HG02840 (cell line): ENCODE data around the gene SLC6A18.

Experiments used
- ATAC-seq: cut with Tn5 transposase; IDR thresholded peaks from one replicate; pipeline ENCODE4 v1.9.1; 2021; ENCODE audit warnings: mild to moderate bottlenecking, moderate library complexity, moderate number of reproducible peaks; ENCODE audit not compliant: unreplicated experiment, low FRiP score

The SLC6A18 gene

DNA sequence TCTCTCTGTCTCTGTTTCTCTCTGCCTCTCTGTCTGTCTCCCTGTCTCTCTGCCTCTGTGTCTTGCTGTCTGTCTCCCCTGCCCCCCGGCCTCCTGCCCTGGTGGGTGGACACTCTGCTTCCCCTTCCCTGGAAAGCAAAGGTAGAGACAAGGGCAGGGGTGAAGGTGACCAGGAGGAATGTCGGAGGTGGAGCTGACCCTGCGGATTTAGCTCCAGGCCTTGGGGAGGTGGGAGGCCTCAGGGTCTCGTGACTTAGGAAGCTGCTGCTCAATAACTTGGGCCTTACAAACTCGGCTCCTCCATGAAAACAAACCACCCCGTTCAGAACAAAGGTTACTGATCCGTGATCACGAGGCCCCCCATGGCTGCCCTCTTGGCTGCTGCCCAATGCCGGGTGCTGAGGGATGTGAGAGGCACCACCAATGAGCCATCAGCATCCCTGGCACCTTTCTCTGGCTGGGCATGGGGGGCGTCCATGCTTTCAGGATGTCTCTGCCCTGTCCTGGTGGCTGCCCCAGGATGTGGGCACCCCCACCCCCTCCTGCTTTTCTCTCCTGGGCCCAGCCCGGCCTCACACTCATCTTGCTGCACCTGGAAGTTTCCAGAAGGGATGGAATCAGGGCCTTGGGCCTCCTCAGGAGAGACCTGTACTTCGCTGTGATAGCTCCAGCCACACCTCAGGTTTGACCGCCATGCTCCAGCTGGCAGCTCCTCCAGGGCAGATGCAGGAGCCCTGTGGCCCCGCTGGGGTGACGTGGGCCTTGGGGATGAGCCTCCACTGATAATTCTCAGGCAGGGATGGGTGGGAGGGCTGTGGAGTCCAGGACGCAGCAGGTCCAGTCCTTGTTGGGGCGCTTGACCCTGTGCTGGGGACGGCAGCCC lies 38.6 kb upstream of the SLC6A18 start:
- ATAC-seq, result no peak

DNA sequence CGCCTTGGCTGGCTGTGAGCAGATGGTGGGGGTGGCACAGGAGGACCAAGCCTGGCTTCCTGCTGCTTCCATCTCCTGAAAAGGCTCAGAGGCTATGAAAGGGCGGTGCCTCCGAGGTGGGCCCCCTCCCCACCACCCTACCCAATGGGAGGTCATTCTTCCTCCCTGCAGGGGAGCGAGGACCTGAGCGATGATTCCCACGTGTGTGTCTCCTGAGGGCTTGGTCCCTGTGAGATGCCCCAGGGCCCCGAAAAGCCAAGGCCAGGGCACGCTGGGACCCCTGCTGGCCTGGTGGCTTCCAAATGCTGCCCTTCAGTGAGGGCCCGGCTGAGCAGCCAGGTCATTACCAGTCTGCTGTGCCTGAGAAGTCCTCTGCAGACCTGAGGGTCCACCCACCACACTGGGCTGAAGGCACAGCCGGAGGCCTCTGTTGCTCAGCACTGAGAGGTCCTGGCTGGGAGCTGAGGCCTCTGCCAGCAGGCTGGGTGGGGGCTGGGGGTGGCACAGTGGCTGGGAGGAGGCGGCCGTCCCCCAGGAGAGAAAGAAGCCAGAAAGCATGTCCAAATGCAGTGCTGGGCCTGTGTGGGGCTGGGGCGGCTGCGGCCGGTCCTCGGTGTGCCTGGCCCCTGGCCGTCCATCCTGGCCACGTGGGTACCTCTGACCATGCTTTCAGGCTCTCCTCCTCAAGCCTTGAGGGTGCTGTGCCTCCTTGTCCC lies 37.8 kb upstream of the SLC6A18 start:
- ATAC-seq, result no peak

DNA sequence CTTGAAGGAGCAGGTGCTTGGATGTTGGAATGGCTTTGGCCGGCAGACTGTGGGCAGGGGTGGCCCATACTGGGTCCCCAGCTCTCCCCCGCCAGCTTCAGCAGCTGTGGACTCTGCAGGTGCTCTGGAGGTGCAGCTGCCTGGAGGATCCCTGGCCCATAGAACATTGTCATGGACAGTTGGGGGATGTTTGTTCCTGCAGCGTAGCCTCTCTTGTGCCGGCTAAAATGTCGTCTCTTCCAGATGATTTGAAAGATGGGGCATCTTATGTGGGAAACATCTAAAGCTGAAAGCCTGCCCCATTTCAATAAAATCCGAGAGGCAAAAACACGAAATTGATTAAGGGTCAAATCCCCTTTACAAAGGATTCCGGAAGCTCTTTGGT lies 37.2 kb upstream of the SLC6A18 start:
- no peak for ATAC-seq

DNA sequence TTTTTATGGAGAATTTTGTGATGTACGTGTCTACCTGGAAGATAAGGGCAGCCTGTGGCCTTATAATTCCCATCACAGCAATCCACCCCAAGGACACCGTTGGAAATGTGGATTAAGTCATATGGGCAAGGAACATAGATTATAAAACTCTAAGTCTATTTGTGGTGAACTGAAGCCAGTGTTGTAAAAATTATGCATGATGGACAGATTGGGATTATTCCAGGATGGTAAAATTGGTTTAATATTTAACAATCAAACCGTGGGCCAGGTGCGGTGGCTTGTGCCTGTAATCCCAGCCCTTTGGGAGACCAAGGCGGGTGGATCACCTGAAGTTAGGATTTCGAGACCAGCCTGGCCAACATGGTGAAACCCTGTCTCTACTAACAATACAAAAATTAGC lies 36.7 kb upstream of the SLC6A18 start:
- ATAC-seq, result no peak

DNA sequence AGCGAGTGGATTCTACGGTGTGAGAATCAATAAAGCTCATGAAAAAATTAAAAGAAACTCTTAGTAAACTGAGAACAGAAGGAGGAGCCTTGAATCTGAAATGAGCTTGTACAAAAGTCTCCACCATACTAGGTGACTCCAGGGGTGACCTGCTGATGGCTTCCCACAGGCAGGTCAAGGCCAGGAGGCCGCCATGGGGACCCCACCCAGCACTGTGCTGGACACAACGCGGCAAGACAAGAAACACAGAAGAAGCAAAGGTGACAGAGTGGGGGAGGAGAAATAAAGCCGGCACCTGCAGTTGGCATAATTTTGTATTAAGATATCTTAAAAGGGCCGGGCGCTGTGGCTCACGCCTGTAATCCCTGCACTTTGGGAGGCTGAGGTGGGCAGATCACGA lies 35.9 kb upstream of the SLC6A18 start:
- no peak for ATAC-seq

DNA sequence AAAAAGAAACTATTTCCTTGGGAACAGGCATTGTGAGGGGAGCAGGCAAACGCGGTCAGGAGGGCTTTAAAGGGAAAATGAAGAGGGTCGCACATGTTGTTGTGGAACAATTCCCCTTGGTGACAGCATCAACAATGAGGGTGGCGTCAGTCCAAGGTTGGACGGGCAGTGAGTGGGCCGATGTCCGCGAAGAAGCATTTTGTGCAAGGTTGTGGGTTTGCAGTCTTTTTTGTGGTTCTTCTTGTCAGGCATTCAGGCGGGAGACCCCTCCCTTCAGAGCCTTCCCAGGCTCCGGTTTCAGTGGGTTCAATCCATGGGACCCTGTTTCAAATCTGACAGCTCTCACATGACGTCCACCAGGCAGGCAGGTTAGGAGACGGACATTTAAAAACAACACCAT lies 34.9 kb upstream of the SLC6A18 start:
- no peak for ATAC-seq

DNA sequence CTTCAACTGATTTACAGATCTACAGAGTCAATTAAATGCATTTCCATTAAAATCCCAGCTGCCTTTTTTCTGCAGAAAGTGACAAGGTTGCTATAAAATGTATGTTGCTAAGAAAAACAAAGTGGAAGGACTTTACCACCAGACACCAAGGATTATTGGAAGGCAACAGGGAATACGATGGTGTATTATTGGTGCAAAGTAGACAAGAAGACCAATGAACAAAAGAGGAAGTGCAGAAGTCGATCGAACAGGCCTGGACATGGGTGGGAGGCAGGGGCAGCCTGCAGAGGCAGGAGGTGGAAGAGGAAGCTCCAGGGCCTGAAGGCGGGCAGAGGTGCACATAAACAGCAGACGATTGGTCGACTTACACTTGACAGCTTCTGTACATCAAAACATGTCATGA lies 34.3 kb upstream of the SLC6A18 start:
- ATAC-seq, result no peak

DNA sequence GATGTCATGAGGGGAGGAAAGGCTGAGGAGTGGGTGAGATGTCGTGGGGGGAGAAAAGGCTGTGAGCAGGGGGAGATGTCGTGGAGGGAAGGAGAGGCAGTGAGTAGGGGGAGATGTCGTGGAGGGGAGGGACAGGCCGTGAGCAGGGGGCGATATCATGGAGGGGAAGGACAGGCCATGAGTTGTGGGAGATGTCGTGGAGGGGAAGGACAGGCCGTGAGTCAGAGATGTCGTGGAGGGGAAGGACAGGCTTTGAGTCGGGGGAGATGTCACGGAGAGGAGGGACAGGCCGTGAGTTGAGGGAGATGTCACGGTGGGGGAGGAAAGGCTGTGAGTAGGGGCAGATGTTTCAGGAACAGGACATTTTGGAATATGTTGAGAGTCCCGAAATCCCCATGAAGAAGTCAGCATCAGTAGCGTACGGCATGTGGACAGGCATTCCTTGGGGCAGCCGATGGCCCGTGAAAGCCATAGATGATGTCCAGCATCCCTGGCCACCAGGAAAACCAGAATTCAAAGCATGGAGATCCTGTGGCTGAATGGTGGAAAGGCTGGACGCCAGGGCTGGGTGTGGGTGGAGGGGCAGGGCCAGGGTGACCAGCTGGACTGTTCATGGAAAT lies 32.1 kb upstream of the SLC6A18 start:
- no peak for ATAC-seq

DNA sequence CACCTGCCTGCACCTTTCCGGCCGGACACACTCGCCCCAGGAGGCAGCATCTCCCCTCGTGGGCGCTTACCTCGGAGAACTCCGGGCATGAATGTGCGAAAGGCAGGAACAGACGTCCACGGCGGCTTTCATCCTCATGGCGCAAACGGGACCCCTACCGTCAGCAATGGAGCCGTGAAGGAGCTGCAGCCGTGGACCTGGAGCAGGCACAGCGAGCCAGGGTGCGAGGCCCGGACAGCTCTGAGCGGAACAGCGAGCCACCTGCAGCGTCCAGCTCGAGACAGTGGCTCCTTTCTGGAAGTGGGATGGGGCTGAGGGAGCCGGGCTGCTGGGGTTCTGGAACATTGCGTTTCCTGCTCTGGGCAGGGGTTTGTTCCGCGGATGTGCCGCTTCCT lies 31.6 kb upstream of the SLC6A18 start:
- no peak for ATAC-seq

DNA sequence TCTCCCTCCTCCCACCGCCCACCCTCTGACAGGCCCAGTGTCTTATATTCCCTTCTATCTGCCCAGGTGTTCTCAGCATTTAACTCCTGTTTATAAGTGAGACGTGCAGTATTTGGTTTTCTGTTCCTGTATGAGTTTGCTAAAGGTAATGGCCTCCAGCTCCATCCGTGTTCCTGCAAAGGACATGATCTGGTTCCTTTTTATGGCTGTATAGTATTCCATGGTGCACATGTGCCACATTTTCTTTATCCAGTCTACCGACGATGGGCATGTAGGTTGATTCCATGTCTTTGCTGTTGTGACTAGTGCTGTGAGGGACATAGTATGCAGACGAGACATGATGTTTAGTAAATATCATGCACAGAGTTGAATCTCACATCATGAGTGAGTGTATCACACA lies 30.8 kb upstream of the SLC6A18 start:
- no peak for ATAC-seq

DNA sequence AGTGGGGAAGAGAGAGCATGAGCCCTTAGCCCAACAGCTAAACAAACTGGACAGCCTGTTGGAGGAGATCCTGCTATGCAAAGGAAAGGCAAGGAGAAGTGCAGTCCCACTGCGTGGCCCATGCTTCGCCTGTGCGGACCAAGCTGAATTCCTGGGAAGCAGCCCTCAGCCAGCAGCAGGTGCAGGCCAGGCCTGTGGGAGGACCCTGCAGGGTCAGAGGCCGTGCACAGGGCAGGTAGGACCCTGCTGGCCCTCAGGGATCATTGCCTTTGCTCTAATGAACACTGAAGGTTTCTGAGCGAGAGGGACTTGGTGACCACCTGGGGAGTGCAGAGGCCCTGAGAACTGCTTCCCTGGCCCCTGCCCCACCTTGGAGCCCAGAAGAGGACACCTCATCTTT lies 29.7 kb upstream of the SLC6A18 start:
- ATAC-seq, result no peak

DNA sequence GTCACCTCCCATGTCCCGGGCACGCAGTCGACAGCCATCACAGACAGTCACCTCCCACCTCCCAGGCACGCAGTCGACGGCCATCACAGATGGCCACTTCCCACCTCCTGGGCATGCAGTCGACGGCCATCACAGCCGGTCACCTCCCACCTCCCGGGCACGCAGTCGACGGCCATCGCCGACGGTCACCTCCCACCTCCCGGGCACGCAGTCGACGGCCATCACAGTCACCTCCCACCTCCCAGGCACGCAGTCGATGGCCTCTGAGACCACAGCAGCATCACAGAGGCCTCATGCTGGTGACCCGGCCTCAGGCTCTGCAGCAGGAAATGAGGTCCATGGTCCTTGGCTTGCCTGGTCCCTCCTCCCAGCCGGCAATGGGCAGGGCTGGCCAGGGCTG lies 29.3 kb upstream of the SLC6A18 start:
- ATAC-seq, result no peak

DNA sequence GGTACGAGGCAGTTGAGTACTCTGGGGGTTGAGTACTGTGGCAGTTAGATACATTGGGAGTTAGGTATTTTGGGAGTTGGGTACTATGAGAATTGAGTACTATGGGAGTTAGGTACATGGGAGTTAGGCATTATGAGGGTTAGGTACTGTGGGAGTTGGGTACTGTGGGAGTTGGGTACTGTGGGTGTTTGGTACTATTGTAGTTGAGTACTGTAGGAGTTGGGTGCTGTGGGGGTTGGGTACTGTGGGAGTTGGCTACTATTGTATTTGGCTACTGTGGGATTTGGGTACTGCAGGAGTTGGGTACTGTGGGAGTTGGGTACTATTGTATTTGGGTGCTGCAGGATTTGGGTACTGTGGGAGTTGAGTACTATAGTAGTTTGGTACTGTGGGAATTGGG lies 28.6 kb upstream of the SLC6A18 start:
- no peak for ATAC-seq

DNA sequence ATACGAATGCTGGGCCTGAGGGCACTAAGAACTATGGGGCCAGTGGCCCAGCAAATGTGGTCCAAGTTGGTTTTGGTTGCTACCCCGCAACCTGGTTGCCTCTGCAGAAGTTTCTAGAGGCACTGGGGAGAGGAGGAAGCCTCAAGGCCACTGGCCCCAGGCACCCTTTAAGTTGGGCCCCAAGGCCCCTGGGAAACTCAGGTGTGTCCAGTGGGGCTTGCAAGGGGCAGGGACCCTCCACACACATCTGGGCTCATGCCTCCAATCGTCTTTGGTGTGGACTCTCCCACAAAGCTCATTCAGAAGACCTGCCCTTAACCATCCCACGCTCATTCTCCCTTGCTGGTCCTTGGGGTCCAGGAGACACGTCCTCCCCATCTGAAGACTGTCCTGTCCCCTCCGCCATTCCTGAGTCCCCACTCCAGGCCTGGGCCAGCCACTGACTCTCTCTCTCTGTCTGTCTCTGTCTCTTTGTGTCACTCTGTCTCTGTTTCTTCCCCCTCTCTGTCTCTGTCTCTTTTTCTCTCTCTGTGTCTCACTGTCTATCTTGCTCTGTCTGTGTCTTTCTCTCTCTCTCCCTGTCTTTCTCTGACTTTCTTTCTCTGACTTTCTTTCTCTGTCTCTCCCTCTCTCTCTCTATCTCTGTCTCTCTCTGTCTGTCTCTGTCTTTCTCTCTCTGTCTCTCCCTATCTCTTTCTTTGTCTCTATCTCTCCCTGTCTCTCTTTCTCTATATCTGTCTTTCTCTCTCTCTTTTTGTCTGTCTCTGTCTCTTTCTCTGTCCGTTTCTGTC lies 27.1 kb upstream of the SLC6A18 start:
- ATAC-seq, result no peak

DNA sequence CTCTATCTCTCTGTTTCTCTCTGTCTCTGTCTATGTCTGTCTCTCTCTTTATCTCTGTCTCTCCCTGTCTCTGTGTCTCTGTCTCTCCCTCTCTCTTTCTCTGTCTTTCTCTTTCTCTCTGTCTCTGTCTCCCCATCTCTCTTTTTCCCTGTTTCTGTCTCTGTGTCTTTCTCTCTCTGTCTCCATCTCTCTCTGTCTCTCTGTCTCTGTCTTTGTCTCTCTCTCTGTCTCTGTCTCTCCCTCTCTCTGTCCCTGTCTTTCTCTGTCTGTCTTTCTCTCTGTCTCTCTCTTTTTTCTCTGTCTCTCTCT lies 25.9 kb upstream of the SLC6A18 start:
- no peak for ATAC-seq

DNA sequence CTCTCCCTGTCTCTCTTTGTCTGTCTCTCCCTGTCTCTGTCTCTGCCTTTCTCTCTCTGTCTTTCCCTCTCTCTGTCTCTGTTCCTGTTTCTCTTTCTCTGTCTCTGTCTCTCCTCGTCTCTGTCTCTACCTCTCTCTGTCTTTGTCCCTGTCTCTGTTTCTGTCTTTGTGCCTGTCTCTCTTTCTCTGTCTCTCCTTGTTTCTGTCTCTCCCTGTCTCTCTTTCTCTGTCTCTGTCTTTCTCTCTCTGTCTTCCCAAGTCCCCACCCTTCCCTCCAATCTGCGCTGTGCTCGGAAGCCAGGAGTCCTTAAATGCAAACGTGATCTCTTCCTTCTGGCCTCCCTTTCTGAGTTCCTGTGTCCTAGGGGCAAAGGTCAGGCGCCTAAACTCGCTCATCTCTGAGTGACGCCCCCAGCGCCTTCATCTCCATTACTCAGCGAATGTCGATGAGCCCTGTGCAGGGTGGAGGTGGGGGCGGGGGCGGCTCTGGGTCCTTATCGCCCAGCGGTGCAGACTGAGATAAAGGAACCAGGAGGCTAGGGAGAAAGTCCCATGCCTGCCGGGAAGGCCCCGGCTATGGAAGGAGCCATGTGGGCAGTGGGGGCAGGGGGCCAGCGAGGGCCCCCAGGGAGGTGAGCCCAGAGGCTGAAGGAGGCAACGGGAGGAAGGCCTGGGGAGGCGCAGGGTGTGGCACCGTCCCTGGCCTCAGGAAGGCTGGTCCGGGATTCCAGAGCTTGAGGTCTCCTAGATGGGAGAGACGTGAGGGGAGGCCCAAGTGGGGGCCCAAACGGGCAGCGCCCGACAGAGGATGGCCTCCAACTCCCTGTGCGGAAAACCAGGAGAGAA lies 25.3 kb upstream of the SLC6A18 start:
- no peak for ATAC-seq

DNA sequence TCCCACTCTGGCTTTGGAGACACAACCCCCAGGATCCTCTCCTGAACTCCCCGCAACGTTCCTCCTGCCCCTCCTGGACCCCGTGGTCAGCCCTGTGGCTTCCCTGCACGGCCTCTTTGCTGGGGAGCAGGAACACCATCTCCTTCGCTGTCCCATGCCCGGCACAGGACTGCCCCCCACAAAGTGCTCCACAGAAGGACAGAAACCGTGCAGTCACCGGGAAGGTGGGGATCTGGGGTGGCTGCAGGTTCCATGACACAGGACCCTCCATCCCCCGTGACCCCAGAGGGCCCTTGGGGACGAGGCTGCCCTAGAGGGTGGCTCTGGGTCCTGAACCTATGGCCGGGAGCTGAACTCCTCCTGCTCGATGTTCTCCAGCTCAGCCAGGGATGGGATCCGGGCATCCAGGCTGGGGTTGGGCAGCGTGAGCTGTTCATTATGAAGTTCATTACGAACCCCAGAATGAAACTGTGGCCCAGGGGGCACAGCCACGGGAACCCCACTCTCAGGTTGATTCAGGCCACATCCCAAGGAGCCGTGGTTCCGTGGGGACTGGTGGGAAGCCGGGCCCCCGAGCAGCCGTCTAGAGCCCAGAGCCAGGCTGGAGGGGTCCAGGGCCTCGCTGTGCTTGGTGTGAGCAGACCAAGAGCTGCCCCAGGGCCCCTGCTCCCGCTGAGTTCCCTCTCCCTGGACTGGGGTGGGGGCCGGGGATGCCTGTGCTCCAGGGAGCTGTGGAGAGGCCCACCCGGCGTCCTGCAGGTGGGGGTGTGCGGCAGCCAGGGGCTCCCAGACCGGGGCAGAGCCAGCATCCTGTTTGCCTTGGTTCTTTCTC lies 24.5 kb upstream of the SLC6A18 start:
- no peak for ATAC-seq

DNA sequence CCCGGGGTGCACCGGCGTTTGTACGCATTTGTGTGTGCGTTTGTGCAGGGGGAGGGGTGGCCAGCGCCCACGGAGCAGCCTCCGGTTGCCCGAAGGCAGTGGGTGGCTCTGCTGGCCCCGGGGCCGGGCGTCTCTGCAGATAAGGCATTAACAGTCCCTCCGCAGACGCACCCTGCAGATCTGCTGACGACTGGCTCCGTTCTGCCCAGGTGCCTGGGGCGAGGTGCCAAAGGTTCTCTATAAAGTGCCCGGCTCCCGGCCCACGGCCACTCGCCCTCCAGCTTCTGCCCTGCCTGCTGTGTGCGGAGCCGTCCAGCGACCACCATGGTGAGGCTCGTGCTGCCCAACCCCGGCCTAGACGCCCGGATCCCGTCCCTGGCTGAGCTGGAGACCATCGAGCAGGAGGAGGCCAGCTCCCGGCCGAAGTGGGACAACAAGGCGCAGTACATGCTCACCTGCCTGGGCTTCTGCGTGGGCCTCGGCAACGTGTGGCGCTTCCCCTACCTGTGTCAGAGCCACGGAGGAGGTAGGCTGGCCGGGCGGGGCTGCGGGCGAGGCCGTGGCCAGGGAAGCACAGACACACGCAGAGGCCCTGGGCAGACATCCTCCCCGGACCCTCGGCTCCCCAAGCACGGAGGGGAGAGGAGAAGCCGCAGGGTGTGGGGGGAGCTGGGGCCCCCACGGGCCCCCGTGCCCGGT lies 23.7 kb upstream of the SLC6A18 start, which contains the start of gene SLC6A19:
Gene SLC6A19, plus strand, starts transcription at position 269 of the 699 bp plus-strand sequence. Its CDS starts 56 bp downstream, at position 325.
- no peak for ATAC-seq
